IMR-90 (cell line): ENCODE measurements around the gene GGT6. TPM values are rescaled to one million over a fixed set of nuclear protein-coding genes. Genes with fewer than 3 reads are reported as not detected.

Source experiments
- ATAC-seq: fragments of 200-7000 bp; cut with Tn5 transposase; 2 replicates; pipeline ENCODE4 v1.9.1; 2020; ENCODE audit warnings: low read depth, mild to moderate bottlenecking, moderate library complexity
- BruUV-seq: library from RNA; stranded (reverse); fragments of 400-500 nt; replicated peaks from 2 replicates; lab custom pipeline; 2021; lab: Mats Ljungman, UMichigan
- CTCF ChIA-PET: fragments of 300-600 bp; formaldehyde crosslinking; extraction: SDS; loops from one replicate; lab custom pipeline; 2021; ENCODE audit warnings: antibody characterized with exemption; lab: Yijun Ruan, JAX
- POLR2A ChIA-PET: fragments of 300-600 bp; sonication (Branson Sonifier 250); formaldehyde crosslinking; loops from one replicate; lab custom pipeline; 2022; ENCODE audit warnings: antibody characterized with exemption; ENCODE audit not compliant: unreplicated experiment; lab: Charles Lee
- DNase-seq: peaks from one replicate; pipeline ENCODE4 v3.0.0; 2013
- H2AFZ ChIP-seq: replicated peaks from 2 replicates; pipeline ENCODE3; 2013; ENCODE audit warnings: low read length, mild to moderate bottlenecking; ENCODE audit not compliant: poor library complexity
- H2AK5ac ChIP-seq: 2 replicates; pipeline ENCODE4 v1.6.1; 2013; ENCODE audit warnings: low read depth, low read length, inconsistent platforms
- H2AK9ac ChIP-seq: replicated peaks from 2 replicates; pipeline ENCODE3; 2013; ENCODE audit warnings: mild to moderate bottlenecking, low read depth, low read length, moderate library complexity; ENCODE audit not compliant: poor library complexity
- H2BK120ac ChIP-seq: 2 replicates; pipeline ENCODE4 v1.6.1; 2013; ENCODE audit warnings: low read depth, low read length, inconsistent platforms
- H2BK15ac ChIP-seq: 3 replicates; pipeline ENCODE4 v1.6.1; 2013; ENCODE audit warnings: low read depth, low read length, inconsistent platforms
- H2BK20ac ChIP-seq: 2 replicates; pipeline ENCODE4 v1.6.1; 2013; ENCODE audit warnings: low read depth, mild to moderate bottlenecking, inconsistent platforms, low read length, moderate library complexity
- H2BK5ac ChIP-seq: 2 replicates; pipeline ENCODE4 v1.6.1; 2013; ENCODE audit warnings: mild to moderate bottlenecking, low read depth, low read length, inconsistent platforms; ENCODE audit not compliant: poor library complexity, severe bottlenecking
- H3K14ac ChIP-seq: replicated peaks from 2 replicates; pipeline ENCODE4 v1.6.1; 2013; ENCODE audit warnings: low read depth, low read length, inconsistent platforms
- H3K18ac ChIP-seq: 2 replicates; pipeline ENCODE4 v1.6.1; 2013; ENCODE audit warnings: low read depth, low read length, control low read depth
- H3K23ac ChIP-seq: 2 replicates; pipeline ENCODE4 v1.6.1; 2013; ENCODE audit warnings: low read depth, low read length, inconsistent platforms
- H3K27ac ChIP-seq: 2 replicates; pipeline ENCODE4 v1.5.1; 2013; ENCODE audit warnings: mild to moderate bottlenecking, control low read depth, low read length; ENCODE audit not compliant: insufficient read depth
- H3K27me3 ChIP-seq: 2 replicates; pipeline ENCODE4 v1.6.1; 2013; ENCODE audit warnings: low read length; ENCODE audit not compliant: control insufficient read depth, insufficient read depth
- H3K36me3 ChIP-seq: 2 replicates; pipeline ENCODE4 v1.6.1; 2013; ENCODE audit warnings: low read length, mixed read lengths; ENCODE audit not compliant: control insufficient read depth, insufficient read depth
- H3K4ac ChIP-seq: 2 replicates; pipeline ENCODE4 v1.6.1; 2013; ENCODE audit warnings: low read depth, low read length, inconsistent platforms
- H3K4me1 ChIP-seq: 2 replicates; pipeline ENCODE4 v1.6.1; 2013; ENCODE audit warnings: low read length, mixed read lengths; ENCODE audit not compliant: control insufficient read depth, insufficient read depth
- H3K4me2 ChIP-seq: 2 replicates; pipeline ENCODE4 v1.6.1; 2013; ENCODE audit warnings: low read depth, mild to moderate bottlenecking, control low read depth, low read length, moderate library complexity
- H3K4me3 ChIP-seq: 2 replicates; pipeline ENCODE4 v1.5.1; 2013; ENCODE audit warnings: low read depth, mild to moderate bottlenecking, control low read depth, low read length, moderate library complexity; ENCODE audit not compliant: insufficient read depth
- H3K56ac ChIP-seq: 2 replicates; pipeline ENCODE4 v1.6.1; 2013; ENCODE audit warnings: low read length, inconsistent platforms; ENCODE audit not compliant: insufficient read depth; ENCODE audit errors: extremely low read depth
- H3K79me1 ChIP-seq, 2 experiments: 2 replicates each; pipeline ENCODE4 v1.6.1; 2013; ENCODE audit warnings: low read length in 2 of 2, inconsistent platforms in 1 of 2, low read depth in 1 of 2
- H3K9ac ChIP-seq: 2 replicates; pipeline ENCODE4 v1.6.1; 2013; ENCODE audit warnings: low read depth, low read length, control low read depth
- H3K9me1 ChIP-seq: 2 replicates; pipeline ENCODE4 v1.6.1; 2013; ENCODE audit warnings: low read length, inconsistent platforms; ENCODE audit not compliant: insufficient read depth
- H3K9me3 ChIP-seq: 2 replicates; pipeline ENCODE4 v1.6.1; 2013; ENCODE audit warnings: low read length; ENCODE audit not compliant: control insufficient read depth, insufficient read depth
- H4K20me1 ChIP-seq: 2 replicates; pipeline ENCODE4 v1.6.1; 2013; ENCODE audit warnings: low read length, inconsistent platforms; ENCODE audit not compliant: insufficient read depth
- H4K5ac ChIP-seq: 2 replicates; pipeline ENCODE4 v1.6.1; 2013; ENCODE audit warnings: mild to moderate bottlenecking, low read depth, low read length, control low read depth
- H4K8ac ChIP-seq, 2 experiments: 2 replicates each; pipeline ENCODE4 v1.6.1; 2013; ENCODE audit warnings: low read depth in 2 of 2, low read length in 2 of 2, control low read depth in 1 of 2, inconsistent platforms in 1 of 2
- H4K91ac ChIP-seq: 2 replicates; pipeline ENCODE4 v1.6.1; 2013; ENCODE audit warnings: low read depth, low read length, inconsistent platforms; ENCODE audit not compliant: insufficient read depth
- BHLHE40 ChIP-seq: fragments of 150-350 bp; IDR thresholded peaks from 2 replicates; pipeline ENCODE4 v1.6.1; 2016; ENCODE audit warnings: mild to moderate bottlenecking, low read depth, low read length
- CEBPB ChIP-seq: IDR thresholded peaks from 2 replicates; pipeline ENCODE4 v1.6.1; 2012; ENCODE audit warnings: low read depth, low read length, improper control_type of control experiment
- CHD1 ChIP-seq: IDR thresholded peaks from 2 replicates; pipeline ENCODE4 v1.6.1; 2012; ENCODE audit warnings: low read depth, low read length, improper control_type of control experiment
- ELK1 ChIP-seq: fragments of 150-350 bp; IDR thresholded peaks from 2 replicates; pipeline ENCODE4 v1.6.1; 2016; ENCODE audit warnings: low read depth, mild to moderate bottlenecking, low read length, moderate library complexity, borderline replicate concordance
- FOS ChIP-seq: fragments of 150-350 bp; IDR thresholded peaks from 2 replicates; pipeline ENCODE4 v1.6.1; 2016; ENCODE audit warnings: low read depth, low read length
- MAFK ChIP-seq: IDR thresholded peaks from 2 replicates; pipeline ENCODE4 v1.6.1; 2012; ENCODE audit warnings: low read depth, low read length, improper control_type of control experiment
- MAZ ChIP-seq: IDR thresholded peaks from 2 replicates; pipeline ENCODE4 v1.6.1; 2012; ENCODE audit warnings: low read depth, mild to moderate bottlenecking, low read length, improper control_type of control experiment, moderate library complexity, borderline replicate concordance
- MXI1 ChIP-seq: IDR thresholded peaks from 2 replicates; pipeline ENCODE4 v1.6.1; 2012; ENCODE audit warnings: low read depth, mild to moderate bottlenecking, low read length, moderate library complexity, borderline replicate concordance
- NFE2L2 ChIP-seq: fragments of 150-350 bp; IDR thresholded peaks from 2 replicates; pipeline ENCODE4 v1.6.1; 2016; ENCODE audit warnings: low read depth, mild to moderate bottlenecking, low read length
- POLR2A ChIP-seq: IDR thresholded peaks from 2 replicates; pipeline ENCODE4 v1.6.1; 2012; ENCODE audit warnings: mild to moderate bottlenecking, low read depth, low read length
- RAD21 ChIP-seq: IDR thresholded peaks from 2 replicates; pipeline ENCODE4 v1.6.1; 2012; ENCODE audit warnings: low read length, improper control_type of control experiment
- RCOR1 ChIP-seq: IDR thresholded peaks from 2 replicates; pipeline ENCODE4 v1.6.1; 2012; ENCODE audit warnings: mild to moderate bottlenecking, low read length, improper control_type of control experiment; ENCODE audit not compliant: insufficient replicate concordance
- RFX5 ChIP-seq: IDR thresholded peaks from 2 replicates; pipeline ENCODE4 v1.8.0; 2012; ENCODE audit warnings: low read depth, mild to moderate bottlenecking, low read length, moderate library complexity
- SMC3 ChIP-seq: fragments of 150-350 bp; IDR thresholded peaks from 2 replicates; pipeline ENCODE4 v1.6.1; 2016; ENCODE audit warnings: low read depth, mild to moderate bottlenecking, antibody characterized with exemption, low read length, moderate library complexity
- WGBS, 2 experiments: methylation state at CpG; one replicate each; pipeline versions ENCODE4 v1.1.5 to v1.1.7; 2013; ENCODE audit warnings: missing lambda C conversion rate in 2 of 2; ENCODE audit not compliant: insufficient read length in 1 of 2; ENCODE audit errors: extremely low coverage in 2 of 2; 5-methylcytosine and 5-hydroxymethylcytosine counted together
- dilution Hi-C: fragments of 300-500 bp; cut with HindIII; formaldehyde crosslinking; loops from one replicate; pipeline ENCODE4 v1.14.3; 2018; ENCODE audit warnings: low sequenced_read_pairs; ENCODE audit not compliant: unreplicated experiment
- in situ Hi-C: fragments of 300-500 bp; cut with MboI; formaldehyde crosslinking; loops from 3 replicates; pipeline ENCODE4 v1.14.3; 2019; ENCODE audit warnings: low sequenced_read_pairs, inconsistent platforms, mixed read lengths
- intact Hi-C: fragments of 100-400 bp; cut with micrococcal nuclease; formaldehyde crosslinking; loops from 2 replicates; pipeline ENCODE4 v1.10.0; 2022
- polyA plus RNA-seq, 3 experiments: library from polyadenylated mRNA; depleted of rRNA; stranded (reverse); fragments of >200 nt; gene quantifications; 2 replicates each; pipeline ENCODE4 v1.2.3, GENCODE V29; 2012; ENCODE audit warnings: low replicate concordance in 1 of 3
- total RNA-seq: library from RNA; depleted of rRNA; stranded (reverse); fragments of >200 nt; gene quantifications from 2 replicates; pipeline ENCODE4 v1.2.3, GENCODE V29; 2012
- TF ChIP-seq, protein P1 (sequence below): fragments of 150-350 bp; IDR thresholded peaks from 2 replicates; pipeline ENCODE4 v1.6.1; 2017; ENCODE audit warnings: mild to moderate bottlenecking, antibody characterized with exemption, low read length, low read depth
- TF ChIP-seq, protein P2 (sequence below): conservative IDR thresholded peaks from 2 replicates; pipeline ENCODE4 v1.5.1; 2012; ENCODE audit warnings: mild to moderate bottlenecking, low read depth, low read length, improper control_type of control experiment

Gene GGT6
- total and polyA plus RNA-seq, 2 of the 4 experiments (the other 2 are of a cell fraction): not detected

DNA sequence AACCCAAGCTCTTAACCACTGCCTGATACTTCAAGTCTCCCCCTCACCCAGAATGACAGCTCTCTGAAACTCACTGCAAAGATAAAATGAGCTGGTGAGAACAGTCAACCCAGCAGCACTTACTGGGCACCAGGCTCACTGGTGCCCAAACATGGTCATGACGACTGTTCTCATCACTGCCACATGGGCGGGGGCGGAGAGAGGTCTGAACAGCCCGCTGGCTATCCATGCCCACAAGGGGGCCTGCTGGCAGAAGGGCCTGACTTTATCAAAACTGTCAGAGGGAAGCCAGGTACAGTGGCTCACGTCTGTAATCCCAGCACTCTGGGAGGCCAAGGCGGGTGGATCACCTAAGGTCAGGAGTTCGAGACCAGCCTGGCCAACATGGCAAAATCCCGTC is 9.2 kb downstream of the GGT6 start:
- no peak overlapping the region for H2AK9ac ChIP-seq
- no peak for ATAC-seq
- intact Hi-C loops: no loop called here
- no peak overlapping the region for H2AK5ac ChIP-seq
- H2BK120ac ChIP-seq: no peak overlapping the region
- no peak overlapping the region for H2BK15ac ChIP-seq
- 100% methylated on average over 1 of the region's 8 CpGs; no CpG with 5 or more reads in 1 of the 2 experiments for WGBS, 2 experiments
- H3K23ac ChIP-seq: no peak overlapping the region
- no peak overlapping the region for H3K56ac ChIP-seq
- CTCF ChIA-PET: no interaction called here
- H4K8ac ChIP-seq: no peak overlapping the region
- peaks cover 6% of the 10 kb centered on the region; the same call in 1 of the 2 replicates for H3K9me1 ChIP-seq
- no peak overlapping the region for H3K9ac ChIP-seq
- no peak overlapping the region for H4K91ac ChIP-seq
- H3K4me2 ChIP-seq: no peak overlapping the region
- no peaks in the 10 kb centered on the region for H3K9me3 ChIP-seq
- DNase-seq: no peak
- H3K4ac ChIP-seq: no peak overlapping the region
- H3K36me3 ChIP-seq: peaks cover 56% of the 10 kb centered on the region
- dilution Hi-C loops: no loop called here
- TF ChIP-seq SMC3 (no peak), NFE2L2 (no peak), MAZ (no peak), CHD1 (no peak), RFX5 (no peak), MXI1 (no peak), RCOR1 (no peak), CEBPB (no peak), RAD21 (no peak), POLR2A (no peak), ELK1 (no peak), MAFK (no peak), BHLHE40 (no peak), FOS (no peak)
- TF ChIP-seq, protein P1, sequence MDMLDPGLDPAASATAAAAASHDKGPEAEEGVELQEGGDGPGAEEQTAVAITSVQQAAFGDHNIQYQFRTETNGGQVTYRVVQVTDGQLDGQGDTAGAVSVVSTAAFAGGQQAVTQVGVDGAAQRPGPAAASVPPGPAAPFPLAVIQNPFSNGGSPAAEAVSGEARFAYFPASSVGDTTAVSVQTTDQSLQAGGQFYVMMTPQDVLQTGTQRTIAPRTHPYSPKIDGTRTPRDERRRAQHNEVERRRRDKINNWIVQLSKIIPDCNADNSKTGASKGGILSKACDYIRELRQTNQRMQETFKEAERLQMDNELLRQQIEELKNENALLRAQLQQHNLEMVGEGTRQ: no peak
- TF ChIP-seq, protein P2, sequence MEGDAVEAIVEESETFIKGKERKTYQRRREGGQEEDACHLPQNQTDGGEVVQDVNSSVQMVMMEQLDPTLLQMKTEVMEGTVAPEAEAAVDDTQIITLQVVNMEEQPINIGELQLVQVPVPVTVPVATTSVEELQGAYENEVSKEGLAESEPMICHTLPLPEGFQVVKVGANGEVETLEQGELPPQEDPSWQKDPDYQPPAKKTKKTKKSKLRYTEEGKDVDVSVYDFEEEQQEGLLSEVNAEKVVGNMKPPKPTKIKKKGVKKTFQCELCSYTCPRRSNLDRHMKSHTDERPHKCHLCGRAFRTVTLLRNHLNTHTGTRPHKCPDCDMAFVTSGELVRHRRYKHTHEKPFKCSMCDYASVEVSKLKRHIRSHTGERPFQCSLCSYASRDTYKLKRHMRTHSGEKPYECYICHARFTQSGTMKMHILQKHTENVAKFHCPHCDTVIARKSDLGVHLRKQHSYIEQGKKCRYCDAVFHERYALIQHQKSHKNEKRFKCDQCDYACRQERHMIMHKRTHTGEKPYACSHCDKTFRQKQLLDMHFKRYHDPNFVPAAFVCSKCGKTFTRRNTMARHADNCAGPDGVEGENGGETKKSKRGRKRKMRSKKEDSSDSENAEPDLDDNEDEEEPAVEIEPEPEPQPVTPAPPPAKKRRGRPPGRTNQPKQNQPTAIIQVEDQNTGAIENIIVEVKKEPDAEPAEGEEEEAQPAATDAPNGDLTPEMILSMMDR: no peak
- peaks cover 10% of the 10 kb centered on the region for H3K4me1 ChIP-seq
- no peaks in the 10 kb centered on the region for H3K27me3 ChIP-seq
- in situ Hi-C loops: loop anchor here (10.0 kb wide), 1 partner anchor 56 kb away; the partner anchor contains the start of gene SPNS2
- no peak overlapping the region for H3K4me3 ChIP-seq
- no TSS peak for BruUV-seq
- no peak overlapping the region for H3K14ac ChIP-seq
- no peak overlapping the region for H3K27ac ChIP-seq
- 0 out of 2 replicates have a peak, but pooled peaks cover 3% of the 10 kb centered on the region for H4K20me1 ChIP-seq
- H2AFZ ChIP-seq: no peak overlapping the region
- no peak overlapping the region for H2BK5ac ChIP-seq
- H3K79me1 ChIP-seq: peaks cover 9 to 36% of the 10 kb centered on the region in 2 experiments
- no peak overlapping the region for H4K5ac ChIP-seq
- POLR2A ChIA-PET: no interaction called here
- no peak overlapping the region for H2BK20ac ChIP-seq
- no peak overlapping the region for H3K18ac ChIP-seq
